NCI-H748 (cell line): ENCODE measurements around the gene ABR.
"Not testable (repeated sequence)": the region's sequence is repeated elsewhere in the genome, so short reads cannot be mapped to it uniquely, and the experiment has no call there.

Experiments
- DNase-seq: peaks from one replicate; lab custom pipeline; 2025; ENCODE audit not compliant: unreplicated experiment; lab: John Stamatoyannopoulos, UW

The ABR gene

GRCh38 chr17:1202291-1202690, 22.5 kb upstream of the ABR start:
- no peak for DNase-seq

GRCh38 chr17:1201132-1201702, 21.4 kb upstream of the ABR start:
- no peak for DNase-seq

- DNase-seq, result not testable (repeated sequence)
Measured at GRCh38 chr17:1199271-1199743, 19.5 kb upstream of the ABR start.

GRCh38 chr17:1197781-1198490, 18.2 kb upstream of the ABR start:
- no peak for DNase-seq

GRCh38 chr17:1197379-1197778, 17.6 kb upstream of the ABR start:
- DNase-seq, result no peak

- no peak for DNase-seq
Measured at GRCh38 chr17:1196946-1197345, 17.2 kb upstream of the ABR start.

- DNase-seq, result peak; percentile 80
Measured at GRCh38 chr17:1192911-1193699, 13.3 kb upstream of the ABR start.

- no peak for DNase-seq
Measured at GRCh38 chr17:1190751-1191331, 11.1 kb upstream of the ABR start.

- no peak for DNase-seq
Measured at GRCh38 chr17:1188812-1189504, 9.2 kb upstream of the ABR start.

- DNase-seq, result peak; percentile 83
Measured at GRCh38 chr17:1186923-1187771, 7.4 kb upstream of the ABR start.

GRCh38 chr17:1186214-1186820, 6.5 kb upstream of the ABR start:
- no peak for DNase-seq

GRCh38 chr17:1183171-1183873, 3.5 kb upstream of the ABR start:
- DNase-seq, result no peak

GRCh38 chr17:1182811-1183170, 3.0 kb upstream of the ABR start:
- no peak for DNase-seq

- DNase-seq, result no peak
Measured at GRCh38 chr17:1181753-1182137, 2.0 kb upstream of the ABR start.

GRCh38 chr17:1180958-1181752, 1.4 kb upstream of the ABR start:
- peak; percentile 28 for DNase-seq

GRCh38 chr17:1179112-1179817, 516 bp downstream of the ABR start:
- DNase-seq, result peak; percentile 65

- no peak for DNase-seq
Measured at GRCh38 chr17:1177016-1177700, 2.6 kb downstream of the ABR start.
